EL (cell line): ENCODE data around the gene RAB39B.

ENCODE experiments used
- DNase-seq: peaks from one replicate; pipeline ENCODE4 v3.0.0-alpha.2; 2016

Gene RAB39B

DNA sequence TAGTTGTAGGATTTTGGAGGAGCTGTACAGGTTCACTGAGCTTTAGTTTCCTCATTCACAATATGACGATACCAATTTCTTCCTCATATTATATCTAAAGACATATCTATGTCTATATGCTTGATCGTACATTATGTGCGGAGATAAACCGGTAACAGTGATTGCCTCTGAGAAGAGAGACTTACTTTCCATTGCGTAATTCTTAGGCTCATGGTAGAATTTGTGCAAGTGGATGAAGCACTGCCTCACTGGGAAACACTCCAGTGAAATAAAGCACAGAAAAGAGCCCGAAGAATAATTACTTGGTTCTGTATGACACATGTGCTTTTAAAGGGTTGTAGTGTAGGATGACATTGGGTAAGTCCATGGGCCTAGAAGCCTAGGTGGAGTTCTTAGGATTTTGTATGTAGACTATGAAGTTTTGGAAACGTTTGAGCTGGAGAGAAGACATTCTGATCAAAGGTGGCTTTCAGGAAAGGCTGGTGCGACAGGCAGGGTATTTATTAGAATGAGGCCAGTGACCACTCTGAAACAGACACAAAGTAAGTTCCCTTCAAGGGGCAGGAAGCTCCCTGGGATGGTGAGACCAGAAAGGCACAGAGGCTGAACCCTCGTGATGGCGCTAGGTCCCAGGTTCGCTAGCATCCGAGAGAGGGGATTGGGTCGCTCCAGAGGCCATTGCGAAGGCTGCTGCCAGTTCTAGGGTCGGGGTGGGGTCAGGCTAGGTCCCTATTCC lies 48.7 kb downstream of the RAB39B start:
- no peak for DNase-seq

DNA sequence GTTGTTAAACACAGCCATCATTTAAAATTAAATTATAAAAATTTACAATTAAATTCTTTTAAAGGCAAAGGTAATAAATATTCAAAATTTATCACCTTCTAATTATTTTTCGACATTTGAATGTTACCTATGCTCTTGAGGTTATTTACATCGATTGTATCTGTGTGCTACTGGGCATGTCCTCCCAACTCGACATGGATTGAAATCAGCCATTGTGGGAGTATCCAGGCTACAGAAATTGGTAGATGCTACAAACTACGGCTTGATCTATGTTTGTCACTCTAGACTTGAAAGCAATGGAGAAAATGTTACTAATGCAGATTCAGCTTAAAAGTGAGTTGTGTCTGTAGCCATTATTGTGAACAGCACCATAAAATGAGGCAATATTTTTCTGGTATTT lies 50.6 kb downstream of the RAB39B start:
- no peak for DNase-seq

DNA sequence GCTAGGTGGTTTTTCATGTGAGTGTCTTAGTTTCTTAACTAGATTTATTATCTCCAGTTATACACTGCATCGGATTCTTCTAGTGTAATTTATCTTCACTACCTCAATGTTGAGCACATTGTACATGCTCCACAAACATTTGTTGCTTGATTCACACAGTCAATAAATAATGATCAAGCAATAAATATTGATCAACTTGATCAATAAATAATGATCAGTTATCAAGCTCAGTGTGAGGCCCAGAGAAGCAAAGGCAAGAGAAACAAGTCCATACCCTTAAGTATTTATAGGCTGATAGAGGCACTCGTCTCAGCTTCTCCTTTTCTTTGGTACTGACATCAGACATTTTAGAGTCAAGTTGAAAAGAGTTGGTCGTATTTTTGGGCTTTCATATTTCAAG lies 53.1 kb downstream of the RAB39B start:
- no peak for DNase-seq
